NCI-H2081 treated with DMSO at 0.1 percent for 48 hours (cell line): ENCODE data around the gene HSPBAP1.
"Not testable (repeated sequence)": the region's sequence is repeated elsewhere in the genome, so short reads cannot be mapped to it uniquely, and the experiment has no call there.

Source experiments
- DNase-seq: peaks from one replicate; lab custom pipeline; 2025; lab: John Stamatoyannopoulos, UW

HSPBAP1 gene

GRCh38 chr3:122785231-122785630, 8.4 kb downstream of the HSPBAP1 start:
- no peak for DNase-seq

GRCh38 chr3:122784436-122784835, 9.2 kb downstream of the HSPBAP1 start:
- DNase-seq = no peak

GRCh38 chr3:122782804-122783203, 10.8 kb downstream of the HSPBAP1 start:
- no peak for DNase-seq

- no peak for DNase-seq
Observed at GRCh38 chr3:122777563-122777962, 16.1 kb downstream of the HSPBAP1 start.

- no peak for DNase-seq
Observed at GRCh38 chr3:122776675-122777468, 16.8 kb downstream of the HSPBAP1 start.

- no peak for DNase-seq
Observed at GRCh38 chr3:122774564-122774963, 19.1 kb downstream of the HSPBAP1 start.

- DNase-seq = no peak
Observed at GRCh38 chr3:122773944-122774509, 19.6 kb downstream of the HSPBAP1 start.

- DNase-seq = no peak
Observed at GRCh38 chr3:122772827-122773226, 20.8 kb downstream of the HSPBAP1 start.

GRCh38 chr3:122770521-122771202, 23.0 kb downstream of the HSPBAP1 start:
- DNase-seq = no peak

- DNase-seq = no peak
Observed at GRCh38 chr3:122767540-122768372, 25.9 kb downstream of the HSPBAP1 start.

GRCh38 chr3:122766430-122766829, 27.2 kb downstream of the HSPBAP1 start:
- DNase-seq = no peak

- DNase-seq = no peak
Observed at GRCh38 chr3:122760453-122761271, 33.0 kb downstream of the HSPBAP1 start.

GRCh38 chr3:122758877-122759560, 34.6 kb downstream of the HSPBAP1 start:
- DNase-seq = no peak

GRCh38 chr3:122755491-122755890, 38.1 kb downstream of the HSPBAP1 start:
- DNase-seq = no peak

GRCh38 chr3:122754929-122755328, 38.7 kb downstream of the HSPBAP1 start:
- DNase-seq = no peak

- no peak for DNase-seq
Observed at GRCh38 chr3:122748347-122748746, 45.3 kb downstream of the HSPBAP1 start.

GRCh38 chr3:122747295-122747694, 46.3 kb downstream of the HSPBAP1 start:
- DNase-seq = not testable (repeated sequence)

- DNase-seq = no peak
Observed at GRCh38 chr3:122745369-122746021, 48.1 kb downstream of the HSPBAP1 start.

GRCh38 chr3:122743581-122744120, 50.0 kb downstream of the HSPBAP1 start:
- no peak for DNase-seq

GRCh38 chr3:122742234-122742633, 51.4 kb downstream of the HSPBAP1 start:
- no peak for DNase-seq
